Non-pigmented ciliary epithelial cell (primary cell): ENCODE measurements around the gene ZNF438.
"Not testable (repeated sequence)": the region's sequence is repeated elsewhere in the genome, so short reads cannot be mapped to it uniquely, and the experiment has no call there.

Experiments used
- DNase-seq: peaks from one replicate; pipeline ENCODE4 v3.0.0-alpha.2; 2010; ENCODE audit warnings: low read depth

The ZNF438 gene

GRCh38 chr10:30984563-30985328, 46.9 kb downstream of the ZNF438 start:
- DNase-seq: no peak

GRCh38 chr10:30983209-30983608, 48.5 kb downstream of the ZNF438 start:
- not testable (repeated sequence) for DNase-seq

- no peak for DNase-seq
Observed at GRCh38 chr10:30980951-30981616, 50.6 kb downstream of the ZNF438 start.

GRCh38 chr10:30979956-30980355, 51.7 kb downstream of the ZNF438 start:
- DNase-seq: no peak

GRCh38 chr10:30978843-30979242, 52.8 kb downstream of the ZNF438 start:
- DNase-seq: no peak

GRCh38 chr10:30977385-30977784, 54.3 kb downstream of the ZNF438 start:
- DNase-seq: no peak

- no peak for DNase-seq
Observed at GRCh38 chr10:30974773-30975415, 56.8 kb downstream of the ZNF438 start.

GRCh38 chr10:30974355-30974754, 57.3 kb downstream of the ZNF438 start:
- no peak for DNase-seq

GRCh38 chr10:30973737-30974136, 57.9 kb downstream of the ZNF438 start:
- no peak for DNase-seq

- DNase-seq: no peak
Observed at GRCh38 chr10:30970760-30971460, 60.8 kb downstream of the ZNF438 start.

- no peak for DNase-seq
Observed at GRCh38 chr10:30968711-30969110, 63.0 kb downstream of the ZNF438 start.

GRCh38 chr10:30967650-30968410, 63.8 kb downstream of the ZNF438 start:
- no peak for DNase-seq

- DNase-seq: no peak
Observed at GRCh38 chr10:30963992-30964930, 67.4 kb downstream of the ZNF438 start.

GRCh38 chr10:30962522-30962921, 69.1 kb downstream of the ZNF438 start:
- DNase-seq: no peak

GRCh38 chr10:30959836-30960210, 71.8 kb downstream of the ZNF438 start:
- DNase-seq: no peak

GRCh38 chr10:30949218-30949617, 82.4 kb downstream of the ZNF438 start:
- DNase-seq: not testable (repeated sequence)

GRCh38 chr10:30944005-30944404, 87.7 kb downstream of the ZNF438 start:
- DNase-seq: no peak

GRCh38 chr10:30943451-30943850, 88.2 kb downstream of the ZNF438 start:
- DNase-seq: no peak

GRCh38 chr10:30940256-30940655, 91.4 kb downstream of the ZNF438 start:
- no peak for DNase-seq

- DNase-seq: no peak
Observed at GRCh38 chr10:30939643-30940251, 91.9 kb downstream of the ZNF438 start.
